H9 (cell line): ENCODE measurements around the gene PRSS1. TPM values are rescaled to one million over a fixed set of nuclear protein-coding genes. Genes with fewer than 3 reads are reported as not detected.
A peak's percentile ranks its signal among the peaks of the same experiment; 100 is the strongest.

Source experiments
- DNase-seq: peaks from one replicate; pipeline ENCODE4 v3.0.0-alpha.2; 2017
- H2AFZ ChIP-seq: one replicate; pipeline ENCODE4 v1.6.1; 2013; ENCODE audit warnings: mild to moderate bottlenecking, low read length, control low read depth, moderate library complexity
- H2AK5ac ChIP-seq: 2 replicates; pipeline ENCODE4 v1.6.1; 2013; ENCODE audit warnings: low read length, control low read depth, mixed read lengths; ENCODE audit not compliant: insufficient read length
- H2BK120ac ChIP-seq: one replicate; pipeline ENCODE4 v1.6.1; 2013; ENCODE audit warnings: low read depth, mild to moderate bottlenecking, low read length, control low read depth, inconsistent platforms; ENCODE audit not compliant: poor library complexity, severe bottlenecking
- H2BK12ac ChIP-seq: 2 replicates; pipeline ENCODE4 v1.6.1; 2013; ENCODE audit warnings: low read length, control low read depth, mixed read lengths, low read depth; ENCODE audit not compliant: insufficient read length
- H2BK15ac ChIP-seq: 2 replicates; pipeline ENCODE4 v1.6.1; 2013; ENCODE audit warnings: low read depth, low read length, control low read depth
- H2BK20ac ChIP-seq: one replicate; pipeline ENCODE4 v1.6.1; 2013; ENCODE audit warnings: low read depth, mild to moderate bottlenecking, low read length, control low read depth, inconsistent platforms; ENCODE audit not compliant: poor library complexity, severe bottlenecking
- H2BK5ac ChIP-seq: 2 replicates; pipeline ENCODE4 v1.6.1; 2013; ENCODE audit warnings: low read length, control low read depth, mixed read lengths; ENCODE audit not compliant: insufficient read length
- H3K14ac ChIP-seq: 2 replicates; pipeline ENCODE4 v1.6.1; 2013; ENCODE audit warnings: low read length, control low read depth; ENCODE audit not compliant: insufficient read depth
- H3K18ac ChIP-seq: 2 replicates; pipeline ENCODE4 v1.6.1; 2013; ENCODE audit warnings: low read depth, mild to moderate bottlenecking, mixed read lengths, low read length, control low read depth; ENCODE audit not compliant: insufficient read length
- H3K23ac ChIP-seq: 2 replicates; pipeline ENCODE4 v1.6.1; 2013; ENCODE audit warnings: low read length, control low read depth, mixed read lengths, low read depth; ENCODE audit not compliant: insufficient read length
- H3K23me2 ChIP-seq: 2 replicates; pipeline ENCODE4 v1.6.1; 2013; ENCODE audit warnings: low read depth, mild to moderate bottlenecking, mixed read lengths, low read length, control low read depth; ENCODE audit not compliant: insufficient read length, poor library complexity, severe bottlenecking
- H3K27ac ChIP-seq: 2 replicates; pipeline ENCODE4 v1.5.1; 2013; ENCODE audit warnings: low read length, control low read depth, mixed read lengths, low read depth; ENCODE audit not compliant: insufficient read length
- H3K27me3 ChIP-seq: 2 replicates; pipeline ENCODE4 v1.6.1; 2013; ENCODE audit warnings: low read length, control low read depth, inconsistent platforms; ENCODE audit not compliant: insufficient read depth
- H3K4ac ChIP-seq: 2 replicates; pipeline ENCODE4 v1.6.1; 2013; ENCODE audit warnings: low read depth, mild to moderate bottlenecking, control low read depth, inconsistent platforms, low read length, moderate library complexity
- H3K4me1 ChIP-seq: 2 replicates; pipeline ENCODE4 v1.6.1; 2013; ENCODE audit warnings: low read length, control low read depth, inconsistent platforms; ENCODE audit not compliant: insufficient read depth
- H3K4me2 ChIP-seq: 2 replicates; pipeline ENCODE4 v1.6.1; 2013; ENCODE audit warnings: low read length, control low read depth, mixed read lengths; ENCODE audit not compliant: insufficient read length, insufficient read depth
- H3K56ac ChIP-seq: 2 replicates; pipeline ENCODE4 v1.6.1; 2013; ENCODE audit warnings: low read depth, mild to moderate bottlenecking, mixed read lengths, low read length, control low read depth; ENCODE audit not compliant: insufficient read length
- H3K79me1 ChIP-seq: 2 replicates; pipeline ENCODE4 v1.6.1; 2013; ENCODE audit warnings: low read depth, mild to moderate bottlenecking, moderate library complexity, low read length, control low read depth, inconsistent platforms; ENCODE audit not compliant: insufficient read depth, poor library complexity, severe bottlenecking
- H3K79me2 ChIP-seq: 2 replicates; pipeline ENCODE4 v1.6.1; 2013; ENCODE audit warnings: low read length, control low read depth, inconsistent platforms; ENCODE audit not compliant: insufficient read depth
- H3K9ac ChIP-seq: 2 replicates; pipeline ENCODE4 v1.6.1; 2013; ENCODE audit warnings: low read length, control low read depth, mixed read lengths; ENCODE audit not compliant: insufficient read length; ENCODE audit errors: extremely low read depth
- H3K9me3 ChIP-seq: one replicate; pipeline ENCODE4 v1.6.1; 2013; ENCODE audit warnings: low read depth, low read length, inconsistent platforms; ENCODE audit not compliant: control insufficient read depth
- H3T11ph ChIP-seq: one replicate; pipeline ENCODE4 v1.6.1; 2013; ENCODE audit warnings: mild to moderate bottlenecking, low read length, control low read depth, inconsistent platforms
- H4K20me1 ChIP-seq: one replicate; pipeline ENCODE4 v1.6.1; 2013; ENCODE audit not compliant: control insufficient read depth, insufficient read length, insufficient read depth
- H4K5ac ChIP-seq: 2 replicates; pipeline ENCODE4 v1.6.1; 2013; ENCODE audit warnings: low read depth, mild to moderate bottlenecking, mixed read lengths, low read length, control low read depth; ENCODE audit not compliant: insufficient read length
- H4K8ac ChIP-seq: replicated peaks from 2 replicates; pipeline ENCODE4 v1.6.1; 2013; ENCODE audit warnings: low read length, control low read depth, mixed read lengths, low read depth; ENCODE audit not compliant: insufficient read length
- H4K91ac ChIP-seq: 2 replicates; pipeline ENCODE4 v1.6.1; 2013; ENCODE audit warnings: low read depth, mild to moderate bottlenecking, moderate library complexity, mixed read lengths, low read length, control low read depth; ENCODE audit not compliant: insufficient read length
- H3K27ac Mint-ChIP-seq, 3 experiments: 2 replicates in 2 of 3; 3 replicates in 1 of 3; pipeline ENCODE4 v1.8.0; 2020 to 2021; ENCODE audit warnings: mixed read lengths in 3 of 3, mild to moderate bottlenecking in 1 of 3, moderate library complexity in 1 of 3
- H3K27me3 Mint-ChIP-seq: 2 replicates; pipeline ENCODE4 v1.8.0; 2021; ENCODE audit warnings: low read depth, mild to moderate bottlenecking, moderate library complexity, mixed read lengths
- H3K36me3 Mint-ChIP-seq, 3 experiments: 2 replicates in 2 of 3; 3 replicates in 1 of 3; pipeline ENCODE4 v1.8.0; 2020 to 2021; ENCODE audit warnings: low read depth in 3 of 3, mixed read lengths in 3 of 3; ENCODE audit not compliant: insufficient read depth in 1 of 3
- H3K4me1 Mint-ChIP-seq, 2 experiments: 2 replicates each; pipeline ENCODE4 v1.8.0; 2020; ENCODE audit warnings: mixed read lengths in 2 of 2
- H3K4me3 Mint-ChIP-seq, 2 experiments: 2 replicates in 1 of 2; 3 replicates in 1 of 2; pipeline ENCODE4 v1.8.0; 2020 to 2021; ENCODE audit warnings: mild to moderate bottlenecking in 2 of 2, mixed read lengths in 2 of 2, moderate library complexity in 1 of 2
- H3K9me3 Mint-ChIP-seq, 2 experiments: 2 replicates in 1 of 2; 3 replicates in 1 of 2; pipeline ENCODE4 v1.8.0; 2020; ENCODE audit warnings: mild to moderate bottlenecking in 2 of 2, mixed read lengths in 2 of 2, moderate library complexity in 1 of 2
- CTCF ChIP-seq: fragments of 200-600 bp; sonication (generic); conservative IDR thresholded peaks from 3 replicates; pipeline ENCODE4 v1.8.0; 2021; ENCODE audit warnings: antibody characterized with exemption, mild to moderate bottlenecking
- WGBS: extraction: QIAGEN DNeasy Blood & Tissue Kit; methylation state at CpG from one replicate; pipeline ENCODE4 v1.1.7; 2013; ENCODE audit warnings: missing lambda C conversion rate, low lambda C conversion rate, mixed read lengths; ENCODE audit not compliant: insufficient read length; ENCODE audit errors: extremely low coverage; 5-methylcytosine and 5-hydroxymethylcytosine counted together
- total RNA-seq: library from RNA; stranded (reverse); gene quantifications from 2 replicates; pipeline ENCODE4 v1.2.1, GENCODE V29; 2021

The PRSS1 gene
- total RNA-seq, 1 experiment from 2014 or later: not detected

- H3K27ac ChIP-seq: no peak overlapping the region
- DNase-seq: no peak
- H3K4me2 ChIP-seq: no peak overlapping the region
- no peak overlapping the region for H2BK5ac ChIP-seq
- no peak overlapping the region for H2AFZ ChIP-seq
- Mint-ChIP-seq H3K27ac (peak overlapping the region in 1 of 3 experiments; percentile 21; a peak in 1 of 7 replicates), H3K4me1 (peaks cover 5 to 11% of the 10 kb centered on the region in 2 experiments), H3K9me3 (no peaks in the 10 kb centered on the region), H3K36me3 (no peaks in the 10 kb centered on the region; a peak in 1 of 7 replicates), H3K4me3 (no peak overlapping the region), H3K27me3 (peaks cover 20% of the 10 kb centered on the region)
- H2BK12ac ChIP-seq: no peak overlapping the region
- H4K91ac ChIP-seq: no peak overlapping the region
- H2BK15ac ChIP-seq: no peak overlapping the region
- H3K4me1 ChIP-seq: no peaks in the 10 kb centered on the region
- H3K27me3 ChIP-seq: no peaks in the 10 kb centered on the region
- no peak overlapping the region for H2AK5ac ChIP-seq
- H3K9me3 ChIP-seq: no peaks in the 10 kb centered on the region
- no peak overlapping the region for H3K56ac ChIP-seq
- no peaks in the 10 kb centered on the region for H3K23me2 ChIP-seq
- H2BK120ac ChIP-seq: no peak overlapping the region
- no peak overlapping the region for H3T11ph ChIP-seq
- H3K79me1 ChIP-seq: no peaks in the 10 kb centered on the region
- no peak overlapping the region for H2BK20ac ChIP-seq
- WGBS: no CpG with 5 or more reads among the region's 11 CpGs
- H3K4ac ChIP-seq: no peak overlapping the region
- no peaks in the 10 kb centered on the region for H3K79me2 ChIP-seq
- no peak for TF ChIP-seq CTCF
- H4K20me1 ChIP-seq: no peaks in the 10 kb centered on the region
- no peak overlapping the region for H4K5ac ChIP-seq
- H3K18ac ChIP-seq: no peak overlapping the region
- H3K23ac ChIP-seq: no peak overlapping the region
- no peak overlapping the region for H4K8ac ChIP-seq
- no peak overlapping the region for H3K14ac ChIP-seq
- no peak overlapping the region for H3K9ac ChIP-seq
Observed at GRCh38 chr7:142787034-142787768, 37.9 kb downstream of the PRSS1 start.
